CD4-positive, alpha-beta T cell (primary cell): ENCODE measurements around the gene HRC. TPM values are rescaled to one million over a fixed set of nuclear protein-coding genes. Genes with fewer than 3 reads are reported as not detected.

Experiments
- ATAC-seq: fragments of 200-7000 bp; cut with Tn5 transposase; one replicate; pipeline ENCODE4 v1.10.0; 2022; ENCODE audit warnings: mild to moderate bottlenecking; ENCODE audit not compliant: poor library complexity
- CTCF ChIA-PET: fragments of 350-600 bp; sonication (Branson Sonifier 250); formaldehyde crosslinking; loops from one replicate; lab custom pipeline; 2021; ENCODE audit warnings: antibody characterized with exemption, inconsistent platforms; lab: Charles Lee
- POLR2A ChIA-PET: fragments of 350-600 bp; sonication (Branson Sonifier 250); formaldehyde crosslinking; loops from one replicate; lab custom pipeline; 2021; ENCODE audit warnings: antibody characterized with exemption, inconsistent platforms; lab: Charles Lee
- DNase-seq, 14 experiments: peaks; one replicate each; pipeline ENCODE4 v3.0.0-alpha.2; 2013 to 2020; ENCODE audit warnings: mixed read lengths in 2 of 14
- H3K27ac ChIP-seq, 2 donors: one replicate each; pipeline versions ENCODE4 v1.5.1 to v1.7.0; 2013; ENCODE audit warnings: low read length in 2 of 2, low read depth in 1 of 2, mild to moderate bottlenecking in 1 of 2
- H3K27me3 ChIP-seq, 2 experiments: 1 replicate in 1 of 2; 2 replicates in 1 of 2; pipeline versions ENCODE4 v1.6.1 to v1.7.0; 2013; ENCODE audit warnings: low read length in 2 of 2, control low read depth in 1 of 2, mild to moderate bottlenecking in 1 of 2, moderate library complexity in 1 of 2; ENCODE audit not compliant: insufficient read depth in 2 of 2, control insufficient read depth in 1 of 2
- H3K36me3 ChIP-seq: one replicate; pipeline ENCODE4 v1.6.1; 2013; ENCODE audit warnings: low read length, control low read depth; ENCODE audit not compliant: insufficient read depth
- H3K4me1 ChIP-seq: one replicate; pipeline ENCODE4 v1.6.1; 2013; ENCODE audit warnings: low read length, control low read depth; ENCODE audit not compliant: insufficient read depth
- H3K4me3 ChIP-seq: one replicate; pipeline ENCODE4 v1.5.1; 2013; ENCODE audit warnings: mild to moderate bottlenecking, low read length, moderate library complexity
- H3K9me3 ChIP-seq, 2 experiments: 1 replicate in 1 of 2; 2 replicates in 1 of 2; pipeline versions ENCODE4 v1.6.1 to v1.7.0; 2013; ENCODE audit warnings: low read length in 2 of 2, mild to moderate bottlenecking in 2 of 2, control low read depth in 1 of 2, moderate library complexity in 1 of 2; ENCODE audit not compliant: control insufficient read depth in 1 of 2, insufficient read depth in 1 of 2
- H3K27ac Mint-ChIP-seq: one replicate; pipeline ENCODE4 v1.8.0; 2020; ENCODE audit warnings: mixed read lengths
- H3K27me3 Mint-ChIP-seq: one replicate; pipeline ENCODE4 v1.8.0; 2021; ENCODE audit warnings: mixed read lengths
- H3K36me3 Mint-ChIP-seq: one replicate; pipeline ENCODE4 v1.8.0; 2021; ENCODE audit warnings: low read depth, mixed read lengths
- H3K4me1 Mint-ChIP-seq: one replicate; pipeline ENCODE4 v1.8.0; 2021; ENCODE audit warnings: low read depth, mixed read lengths
- H3K4me3 Mint-ChIP-seq: one replicate; pipeline ENCODE4 v1.8.0; 2020; ENCODE audit warnings: mild to moderate bottlenecking, mixed read lengths
- H3K9me3 Mint-ChIP-seq: one replicate; pipeline ENCODE4 v1.8.0; 2020; ENCODE audit warnings: mixed read lengths
- intact Hi-C, 2 experiments: fragments of 100-400 bp; cut with DNase I in 1 of 2; cut with micrococcal nuclease in 1 of 2; formaldehyde crosslinking; loops; one replicate each; pipeline versions ENCODE4 v1.15.1 to v1.9.0; 2023 to 2025; cut with DNase I, micrococcal nuclease
- total RNA-seq, 174 experiments: library from RNA in 2 of 174; stranded (reverse) in 2 of 174; gene quantifications; one replicate each; pipeline ENCODE4 v1.2.3 and lab custom pipeline; 2021 to 2026
- TF ChIP-seq, protein P1 (sequence below): fragments of 200-600 bp; IDR thresholded peaks from one replicate; pipeline ENCODE4 v1.8.0; 2022; ENCODE audit warnings: antibody characterized with exemption, mild to moderate bottlenecking

HRC gene
- total RNA-seq, 2 experiments from 2014 or later = not detected

DNA sequence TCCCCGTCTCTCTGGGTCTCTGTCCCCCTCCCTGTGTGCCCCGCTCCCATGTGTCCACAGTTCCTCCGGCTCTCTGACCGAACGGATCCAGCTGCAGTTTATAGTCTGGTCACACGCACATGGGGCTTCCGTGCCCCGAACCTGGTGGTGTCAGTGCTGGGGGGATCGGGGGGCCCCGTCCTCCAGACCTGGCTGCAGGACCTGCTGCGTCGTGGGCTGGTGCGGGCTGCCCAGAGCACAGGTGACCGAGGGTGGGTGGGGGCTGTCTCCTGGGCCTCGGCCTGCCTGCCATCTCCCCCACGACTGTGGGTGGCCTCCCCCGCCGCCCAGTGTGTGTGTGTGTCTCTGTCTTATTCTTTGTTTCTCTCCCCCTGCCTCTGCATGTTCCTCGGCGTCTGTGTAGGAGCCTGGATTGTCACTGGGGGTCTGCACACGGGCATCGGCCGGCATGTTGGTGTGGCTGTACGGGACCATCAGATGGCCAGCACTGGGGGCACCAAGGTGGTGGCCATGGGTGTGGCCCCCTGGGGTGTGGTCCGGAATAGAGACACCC, 12.7 kb upstream of the HRC start:
- H3K9me3 ChIP-seq = no peaks in the 10 kb centered on the region
- H3K36me3 ChIP-seq = no peaks in the 10 kb centered on the region
- H3K4me3 ChIP-seq = no peak overlapping the region
- Mint-ChIP-seq H3K4me3 (no peak overlapping the region), H3K36me3 (no peaks in the 10 kb centered on the region), H3K9me3 (no peaks in the 10 kb centered on the region), H3K27ac (no peak overlapping the region), H3K4me1 (no peaks in the 10 kb centered on the region), H3K27me3 (peaks cover 26% of the 10 kb centered on the region)
- DNase-seq = no peak
- ChIA-PET CTCF (no interaction called here), POLR2A (no interaction called here)
- TF ChIP-seq, protein P1, sequence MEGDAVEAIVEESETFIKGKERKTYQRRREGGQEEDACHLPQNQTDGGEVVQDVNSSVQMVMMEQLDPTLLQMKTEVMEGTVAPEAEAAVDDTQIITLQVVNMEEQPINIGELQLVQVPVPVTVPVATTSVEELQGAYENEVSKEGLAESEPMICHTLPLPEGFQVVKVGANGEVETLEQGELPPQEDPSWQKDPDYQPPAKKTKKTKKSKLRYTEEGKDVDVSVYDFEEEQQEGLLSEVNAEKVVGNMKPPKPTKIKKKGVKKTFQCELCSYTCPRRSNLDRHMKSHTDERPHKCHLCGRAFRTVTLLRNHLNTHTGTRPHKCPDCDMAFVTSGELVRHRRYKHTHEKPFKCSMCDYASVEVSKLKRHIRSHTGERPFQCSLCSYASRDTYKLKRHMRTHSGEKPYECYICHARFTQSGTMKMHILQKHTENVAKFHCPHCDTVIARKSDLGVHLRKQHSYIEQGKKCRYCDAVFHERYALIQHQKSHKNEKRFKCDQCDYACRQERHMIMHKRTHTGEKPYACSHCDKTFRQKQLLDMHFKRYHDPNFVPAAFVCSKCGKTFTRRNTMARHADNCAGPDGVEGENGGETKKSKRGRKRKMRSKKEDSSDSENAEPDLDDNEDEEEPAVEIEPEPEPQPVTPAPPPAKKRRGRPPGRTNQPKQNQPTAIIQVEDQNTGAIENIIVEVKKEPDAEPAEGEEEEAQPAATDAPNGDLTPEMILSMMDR = no peak
- intact Hi-C loops = loop anchor here in 1 of 2 experiments (5.0 kb wide), 1 partner anchor 1539 kb away; no protein-coding TSS in a partner anchor
- no peak for ATAC-seq
- H3K27me3 ChIP-seq = peaks cover 0 to 4% of the 10 kb centered on the region in 2 experiments
- no peak overlapping the region for H3K27ac ChIP-seq
- no peaks in the 10 kb centered on the region for H3K4me1 ChIP-seq

DNA sequence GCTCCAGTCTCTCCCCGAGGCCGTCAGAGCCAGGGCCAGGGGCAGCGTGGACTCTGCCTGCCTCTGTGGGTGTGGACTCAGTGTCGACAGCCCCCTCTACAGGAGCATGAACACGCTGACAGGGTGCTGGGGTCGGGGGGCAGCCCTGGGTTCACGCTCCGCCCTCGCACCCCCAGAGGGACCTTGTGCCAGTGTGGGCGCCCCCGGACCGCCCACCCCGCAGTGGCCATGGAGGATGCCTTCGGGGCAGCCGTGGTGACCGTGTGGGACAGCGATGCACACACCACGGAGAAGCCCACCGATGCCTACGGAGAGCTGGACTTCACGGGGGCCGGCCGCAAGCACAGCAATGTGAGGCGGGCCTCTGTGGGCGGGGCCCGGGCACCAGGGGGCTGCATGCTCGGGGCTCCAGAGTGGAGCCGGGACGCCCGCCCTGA, 10.7 kb upstream of the HRC start:
- CTCF ChIA-PET = no interaction called here
- no peaks in the 10 kb centered on the region for H3K36me3 ChIP-seq
- Mint-ChIP-seq H3K27ac (no peak overlapping the region), H3K36me3 (no peaks in the 10 kb centered on the region), H3K4me1 (no peaks in the 10 kb centered on the region), H3K9me3 (no peaks in the 10 kb centered on the region), H3K4me3 (no peak overlapping the region), H3K27me3 (peaks cover 25% of the 10 kb centered on the region)
- no peak overlapping the region for H3K4me3 ChIP-seq
- ATAC-seq (no peak), DNase-seq (no peak)
- TF ChIP-seq, protein P1 = no peak
- no peak overlapping the region for H3K27ac ChIP-seq
- intact Hi-C loops = loop anchor here in 1 of 2 experiments (5.0 kb wide), 1 partner anchor 1541 kb away; no protein-coding TSS in a partner anchor
- POLR2A ChIA-PET = no interaction called here
- H3K27me3 ChIP-seq = no peaks in the 10 kb centered on the region
- no peaks in the 10 kb centered on the region for H3K4me1 ChIP-seq
- no peaks in the 10 kb centered on the region for H3K9me3 ChIP-seq

DNA sequence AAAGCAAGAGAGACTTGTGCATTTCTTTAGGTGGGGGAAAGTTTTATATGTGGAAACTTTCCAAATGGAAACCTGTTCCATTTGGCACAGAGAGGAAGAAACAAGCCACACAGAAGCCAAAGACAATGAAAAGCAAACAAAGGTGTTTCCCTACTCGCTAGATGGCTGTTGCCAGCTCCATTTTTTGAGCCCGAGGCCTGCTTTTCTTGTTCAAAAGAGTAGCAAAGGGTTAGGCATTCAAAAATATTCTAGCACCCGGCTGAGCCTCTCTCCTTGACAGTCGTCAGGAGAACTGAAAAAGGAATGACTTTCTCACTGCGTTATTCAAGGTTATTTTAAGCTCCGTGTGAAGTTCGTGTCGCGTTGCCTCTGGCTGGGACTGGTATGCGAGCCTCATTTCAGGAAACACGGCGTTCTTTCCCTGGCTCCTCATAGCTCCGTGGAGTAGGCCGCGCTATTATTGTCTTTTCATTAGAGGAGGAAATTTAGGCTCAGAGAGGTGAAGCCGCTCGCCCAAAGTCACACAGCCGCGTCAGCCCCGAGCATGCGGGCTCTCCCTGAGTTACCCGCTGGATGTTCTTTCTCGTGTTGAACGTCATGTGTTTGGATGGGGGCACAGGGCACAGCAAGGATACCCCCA, 10.0 kb upstream of the HRC start:
- no peak overlapping the region for H3K27ac ChIP-seq
- intact Hi-C loops = loop anchor here in 1 of 2 experiments (5.0 kb wide), 1 partner anchor 1542 kb away; no protein-coding TSS in a partner anchor
- peaks cover 0 to 4% of the 10 kb centered on the region in 2 experiments for H3K9me3 ChIP-seq
- H3K4me1 Mint-ChIP-seq = no peaks in the 10 kb centered on the region
- H3K36me3 Mint-ChIP-seq = no peaks in the 10 kb centered on the region
- CTCF ChIA-PET = interaction anchor here (0.8 kb wide), 1 partner anchor 67 kb away, joined by 3 read pairs; no protein-coding TSS in a partner anchor
- no peak overlapping the region for H3K27ac Mint-ChIP-seq
- H3K4me3 Mint-ChIP-seq = no peak overlapping the region
- H3K36me3 ChIP-seq = no peaks in the 10 kb centered on the region
- POLR2A ChIA-PET = no interaction called here
- H3K27me3 Mint-ChIP-seq = peaks cover 26% of the 10 kb centered on the region
- no peaks in the 10 kb centered on the region for H3K4me1 ChIP-seq
- TF ChIP-seq, protein P1 = no peak
- DNase-seq (no peak), ATAC-seq (no peak)
- H3K9me3 Mint-ChIP-seq = no peaks in the 10 kb centered on the region
- H3K4me3 ChIP-seq = no peak overlapping the region
- H3K27me3 ChIP-seq = peaks cover 0 to 4% of the 10 kb centered on the region in 2 experiments
